ENCODE data around the gene AFMID. TPM values are rescaled to one million over a fixed set of nuclear protein-coding genes. Genes with fewer than 3 reads are reported as not detected.

AFMID gene
- total and polyA plus RNA-seq, 2 of the 13 experiments (the other 11 are each of a cell fraction or from before 2014, with no cell fraction given): 249 to 270 TPM

DNA sequence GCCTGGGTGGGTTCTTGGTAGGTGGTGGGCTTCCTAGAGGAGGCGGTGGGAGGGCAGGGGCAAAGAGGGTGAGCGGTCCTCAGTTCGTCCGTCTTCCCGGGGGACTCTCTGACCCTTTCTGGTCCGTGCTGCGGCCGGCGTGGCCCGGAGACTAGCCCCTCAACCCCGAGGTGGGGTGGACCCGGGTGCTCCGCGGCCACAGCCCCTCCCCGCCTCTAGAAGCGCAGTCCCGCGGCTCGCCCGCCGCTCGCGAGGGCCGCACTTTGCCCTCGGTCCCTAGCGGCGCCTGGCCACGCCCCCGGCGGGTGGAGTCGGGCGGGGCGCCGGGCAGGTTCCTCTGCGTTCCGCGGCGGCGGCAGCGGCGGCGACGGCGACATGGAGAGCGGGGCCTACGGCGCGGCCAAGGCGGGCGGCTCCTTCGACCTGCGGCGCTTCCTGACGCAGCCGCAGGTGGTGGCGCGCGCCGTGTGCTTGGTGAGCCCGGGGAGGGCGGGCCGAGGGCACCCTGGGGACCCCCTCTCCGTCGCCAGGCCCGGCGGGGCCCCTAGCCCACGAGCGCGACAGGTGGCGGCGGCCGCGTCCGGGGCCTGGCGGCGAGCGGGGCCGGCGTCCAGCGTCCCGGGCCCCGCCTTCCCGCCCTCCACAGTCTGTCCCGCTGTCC, 18.8 kb upstream of the AFMID start, which contains the start of gene SYNGR2 (continued):
- TF ChIP-seq ATF7-NPFF (CRISPR knock-in tag; IDR thresholded peaks at IDR 0.05; ENCODE audit: low read depth) (peak; percentile 64), ZBTB38 (CRISPR knock-in tag; IDR thresholded peaks at IDR 0.05) (0 out of 2 replicates have a peak, but pooled peaks have one; percentile 66), SP1 (IDR thresholded peaks at IDR 0.05) (no peak), SP1 (CRISPR knock-in tag; IDR thresholded peaks at IDR 0.05) (peak; percentile 95), NFRKB (IDR thresholded peaks at IDR 0.05) (no peak), RNF2 (conservative IDR thresholded peaks at IDR 0.05; ENCODE audit: low read depth) (peak; percentile 81), SAP130 (CRISPR knock-in tag; IDR thresholded peaks at IDR 0.05; ENCODE audit: low read depth) (peak; percentile 87), NONO (IDR thresholded peaks at IDR 0.05) (no peak), NONO (CRISPR knock-in tag; conservative IDR thresholded peaks at IDR 0.05) (peak; percentile 86), ZMYM4 (CRISPR knock-in tag; IDR thresholded peaks at IDR 0.05) (0 out of 2 replicates have a peak, but pooled peaks have one; percentile 57), DNMT3B (CRISPR knock-in tag; conservative IDR thresholded peaks at IDR 0.05) (no peak), TMF1 (CRISPR knock-in tag; IDR thresholded peaks at IDR 0.05; ENCODE audit: low read depth) (no peak), NFKBIZ (CRISPR knock-in tag; IDR thresholded peaks at IDR 0.05) (no peak), HES4 (CRISPR knock-in tag; IDR thresholded peaks at IDR 0.05; ENCODE audit: borderline replicate concordance) (peak; percentile 87), NFYB (CRISPR knock-in tag; IDR thresholded peaks at IDR 0.05) (no peak; the same call in 1 of the 2 replicates), KLF6 (CRISPR knock-in tag; IDR thresholded peaks at IDR 0.05) (peak; percentile 82), ZFYVE20 (CRISPR knock-in tag; IDR thresholded peaks at IDR 0.05; ENCODE audit: borderline replicate concordance, low read depth) (0 out of 2 replicates have a peak, but pooled peaks have one; percentile 67), ZIK1 (CRISPR knock-in tag; IDR thresholded peaks at IDR 0.05; ENCODE audit: borderline replicate concordance, low read depth) (peak; percentile 83; the same call in 1 of the 2 replicates), HNF4A (CRISPR knock-in tag; IDR thresholded peaks at IDR 0.05) (peak; percentile 49), ISX (CRISPR knock-in tag; conservative IDR thresholded peaks at IDR 0.05) (peak; percentile 63; the same call in 1 of the 2 replicates)
- TF ChIP-seq, protein P1, sequence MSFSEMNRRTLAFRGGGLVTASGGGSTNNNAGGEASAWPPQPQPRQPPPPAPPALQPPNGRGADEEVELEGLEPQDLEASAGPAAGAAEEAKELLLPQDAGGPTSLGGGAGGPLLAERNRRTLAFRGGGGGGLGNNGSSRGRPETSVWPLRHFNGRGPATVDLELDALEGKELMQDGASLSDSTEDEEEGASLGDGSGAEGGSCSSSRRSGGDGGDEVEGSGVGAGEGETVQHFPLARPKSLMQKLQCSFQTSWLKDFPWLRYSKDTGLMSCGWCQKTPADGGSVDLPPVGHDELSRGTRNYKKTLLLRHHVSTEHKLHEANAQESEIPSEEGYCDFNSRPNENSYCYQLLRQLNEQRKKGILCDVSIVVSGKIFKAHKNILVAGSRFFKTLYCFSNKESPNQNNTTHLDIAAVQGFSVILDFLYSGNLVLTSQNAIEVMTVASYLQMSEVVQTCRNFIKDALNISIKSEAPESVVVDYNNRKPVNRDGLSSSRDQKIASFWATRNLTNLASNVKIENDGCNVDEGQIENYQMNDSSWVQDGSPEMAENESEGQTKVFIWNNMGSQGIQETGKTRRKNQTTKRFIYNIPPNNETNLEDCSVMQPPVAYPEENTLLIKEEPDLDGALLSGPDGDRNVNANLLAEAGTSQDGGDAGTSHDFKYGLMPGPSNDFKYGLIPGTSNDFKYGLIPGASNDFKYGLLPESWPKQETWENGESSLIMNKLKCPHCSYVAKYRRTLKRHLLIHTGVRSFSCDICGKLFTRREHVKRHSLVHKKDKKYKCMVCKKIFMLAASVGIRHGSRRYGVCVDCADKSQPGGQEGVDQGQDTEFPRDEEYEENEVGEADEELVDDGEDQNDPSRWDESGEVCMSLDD (CRISPR knock-in tag; IDR thresholded peaks at IDR 0.05; ENCODE audit: borderline replicate concordance): 0 out of 2 replicates have a peak, but pooled peaks have one; percentile 59
- TF ChIP-seq, protein P2, sequence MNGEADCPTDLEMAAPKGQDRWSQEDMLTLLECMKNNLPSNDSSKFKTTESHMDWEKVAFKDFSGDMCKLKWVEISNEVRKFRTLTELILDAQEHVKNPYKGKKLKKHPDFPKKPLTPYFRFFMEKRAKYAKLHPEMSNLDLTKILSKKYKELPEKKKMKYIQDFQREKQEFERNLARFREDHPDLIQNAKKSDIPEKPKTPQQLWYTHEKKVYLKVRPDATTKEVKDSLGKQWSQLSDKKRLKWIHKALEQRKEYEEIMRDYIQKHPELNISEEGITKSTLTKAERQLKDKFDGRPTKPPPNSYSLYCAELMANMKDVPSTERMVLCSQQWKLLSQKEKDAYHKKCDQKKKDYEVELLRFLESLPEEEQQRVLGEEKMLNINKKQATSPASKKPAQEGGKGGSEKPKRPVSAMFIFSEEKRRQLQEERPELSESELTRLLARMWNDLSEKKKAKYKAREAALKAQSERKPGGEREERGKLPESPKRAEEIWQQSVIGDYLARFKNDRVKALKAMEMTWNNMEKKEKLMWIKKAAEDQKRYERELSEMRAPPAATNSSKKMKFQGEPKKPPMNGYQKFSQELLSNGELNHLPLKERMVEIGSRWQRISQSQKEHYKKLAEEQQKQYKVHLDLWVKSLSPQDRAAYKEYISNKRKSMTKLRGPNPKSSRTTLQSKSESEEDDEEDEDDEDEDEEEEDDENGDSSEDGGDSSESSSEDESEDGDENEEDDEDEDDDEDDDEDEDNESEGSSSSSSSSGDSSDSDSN (CRISPR knock-in tag; IDR thresholded peaks at IDR 0.05): peak; percentile 77; the same call in 1 of the 2 replicates
- TF ChIP-seq, protein P3, sequence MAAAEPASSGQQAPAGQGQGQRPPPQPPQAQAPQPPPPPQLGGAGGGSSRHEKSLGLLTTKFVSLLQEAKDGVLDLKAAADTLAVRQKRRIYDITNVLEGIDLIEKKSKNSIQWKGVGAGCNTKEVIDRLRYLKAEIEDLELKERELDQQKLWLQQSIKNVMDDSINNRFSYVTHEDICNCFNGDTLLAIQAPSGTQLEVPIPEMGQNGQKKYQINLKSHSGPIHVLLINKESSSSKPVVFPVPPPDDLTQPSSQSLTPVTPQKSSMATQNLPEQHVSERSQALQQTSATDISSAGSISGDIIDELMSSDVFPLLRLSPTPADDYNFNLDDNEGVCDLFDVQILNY (CRISPR knock-in tag; conservative IDR thresholded peaks at IDR 0.05): no peak
- TF ChIP-seq, protein P4, sequence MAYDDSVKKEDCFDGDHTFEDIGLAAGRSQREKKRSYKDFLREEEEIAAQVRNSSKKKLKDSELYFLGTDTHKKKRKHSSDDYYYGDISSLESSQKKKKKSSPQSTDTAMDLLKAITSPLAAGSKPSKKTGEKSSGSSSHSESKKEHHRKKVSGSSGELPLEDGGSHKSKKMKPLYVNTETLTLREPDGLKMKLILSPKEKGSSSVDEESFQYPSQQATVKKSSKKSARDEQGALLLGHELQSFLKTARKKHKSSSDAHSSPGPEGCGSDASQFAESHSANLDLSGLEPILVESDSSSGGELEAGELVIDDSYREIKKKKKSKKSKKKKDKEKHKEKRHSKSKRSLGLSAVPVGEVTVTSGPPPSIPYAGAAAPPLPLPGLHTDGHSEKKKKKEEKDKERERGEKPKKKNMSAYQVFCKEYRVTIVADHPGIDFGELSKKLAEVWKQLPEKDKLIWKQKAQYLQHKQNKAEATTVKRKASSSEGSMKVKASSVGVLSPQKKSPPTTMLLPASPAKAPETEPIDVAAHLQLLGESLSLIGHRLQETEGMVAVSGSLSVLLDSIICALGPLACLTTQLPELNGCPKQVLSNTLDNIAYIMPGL (CRISPR knock-in tag; IDR thresholded peaks at IDR 0.05; ENCODE audit: borderline replicate concordance in 1 of 2, low read depth in 1 of 2): peak; percentile 38 to 79; a peak in 3 of 4 replicates

Data from HepG2 (cell line).